Epithelial cell of proximal tubule (primary cell): Measurements from ENCODE around the gene TFDP1. TPM values are rescaled to one million over a fixed set of nuclear protein-coding genes. Genes with fewer than 3 reads are reported as not detected.
"Not testable (repeated sequence)": the region's sequence is repeated elsewhere in the genome, so short reads cannot be mapped to it uniquely, and the experiment has no call there.

Source experiments
- DNase-seq: peaks from one replicate; pipeline ENCODE4 v3.0.0-alpha.2; 2011; ENCODE audit warnings: low read depth
- H3K4me3 ChIP-seq: 2 replicates; pipeline ENCODE4 v1.5.1; 2011; ENCODE audit warnings: low read depth, mild to moderate bottlenecking, low read length
- total RNA-seq: library from RNA; depleted of rRNA; stranded (reverse); fragments of >200 nt; gene quantifications from 2 replicates; pipeline ENCODE4 v1.2.3, GENCODE V29; 2015
- TF ChIP-seq, protein P1 (sequence below): conservative IDR thresholded peaks from 2 replicates; pipeline ENCODE4 v1.5.1; 2012; ENCODE audit warnings: low read depth, mild to moderate bottlenecking, low read length

Gene TFDP1
- total RNA-seq, 1 donor from 2014 or later: 105 TPM

DNA sequence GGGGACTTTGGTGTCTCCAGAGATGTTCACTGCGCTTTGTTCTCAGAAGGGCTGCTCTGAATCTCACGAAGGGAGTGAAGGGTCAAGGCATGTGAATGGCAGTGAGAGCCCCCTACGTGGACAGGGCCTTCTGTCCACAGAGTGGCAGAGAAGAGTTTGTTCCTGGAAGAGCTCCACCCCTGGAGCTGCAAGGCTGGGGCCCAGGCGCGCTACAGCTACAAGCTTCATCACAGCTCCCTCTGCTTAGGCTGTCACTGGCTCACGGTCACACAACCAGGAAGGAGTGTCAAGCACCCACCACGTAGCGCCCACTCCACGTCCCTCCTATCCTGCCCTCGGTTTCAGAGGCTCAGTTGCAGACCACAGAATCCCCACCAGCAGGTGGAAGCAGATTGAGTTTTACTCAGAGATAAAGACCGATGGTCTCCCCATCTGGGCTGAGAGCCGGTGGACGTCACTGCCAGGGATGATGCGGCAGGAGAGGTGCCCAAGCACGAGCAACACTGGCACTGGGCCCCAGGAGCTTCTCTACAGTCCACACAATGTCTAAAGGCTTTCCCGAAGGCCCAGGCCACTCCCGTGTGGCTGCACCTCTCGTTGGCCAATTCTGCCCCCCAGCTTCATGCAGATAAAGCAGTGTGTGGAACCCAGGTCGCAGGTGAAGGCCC, 23.0 kb upstream of the TFDP1 start:
- TF ChIP-seq, protein P1, sequence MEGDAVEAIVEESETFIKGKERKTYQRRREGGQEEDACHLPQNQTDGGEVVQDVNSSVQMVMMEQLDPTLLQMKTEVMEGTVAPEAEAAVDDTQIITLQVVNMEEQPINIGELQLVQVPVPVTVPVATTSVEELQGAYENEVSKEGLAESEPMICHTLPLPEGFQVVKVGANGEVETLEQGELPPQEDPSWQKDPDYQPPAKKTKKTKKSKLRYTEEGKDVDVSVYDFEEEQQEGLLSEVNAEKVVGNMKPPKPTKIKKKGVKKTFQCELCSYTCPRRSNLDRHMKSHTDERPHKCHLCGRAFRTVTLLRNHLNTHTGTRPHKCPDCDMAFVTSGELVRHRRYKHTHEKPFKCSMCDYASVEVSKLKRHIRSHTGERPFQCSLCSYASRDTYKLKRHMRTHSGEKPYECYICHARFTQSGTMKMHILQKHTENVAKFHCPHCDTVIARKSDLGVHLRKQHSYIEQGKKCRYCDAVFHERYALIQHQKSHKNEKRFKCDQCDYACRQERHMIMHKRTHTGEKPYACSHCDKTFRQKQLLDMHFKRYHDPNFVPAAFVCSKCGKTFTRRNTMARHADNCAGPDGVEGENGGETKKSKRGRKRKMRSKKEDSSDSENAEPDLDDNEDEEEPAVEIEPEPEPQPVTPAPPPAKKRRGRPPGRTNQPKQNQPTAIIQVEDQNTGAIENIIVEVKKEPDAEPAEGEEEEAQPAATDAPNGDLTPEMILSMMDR: no peak
- DNase-seq: no peak
- H3K4me3 ChIP-seq: no peak overlapping the region

DNA sequence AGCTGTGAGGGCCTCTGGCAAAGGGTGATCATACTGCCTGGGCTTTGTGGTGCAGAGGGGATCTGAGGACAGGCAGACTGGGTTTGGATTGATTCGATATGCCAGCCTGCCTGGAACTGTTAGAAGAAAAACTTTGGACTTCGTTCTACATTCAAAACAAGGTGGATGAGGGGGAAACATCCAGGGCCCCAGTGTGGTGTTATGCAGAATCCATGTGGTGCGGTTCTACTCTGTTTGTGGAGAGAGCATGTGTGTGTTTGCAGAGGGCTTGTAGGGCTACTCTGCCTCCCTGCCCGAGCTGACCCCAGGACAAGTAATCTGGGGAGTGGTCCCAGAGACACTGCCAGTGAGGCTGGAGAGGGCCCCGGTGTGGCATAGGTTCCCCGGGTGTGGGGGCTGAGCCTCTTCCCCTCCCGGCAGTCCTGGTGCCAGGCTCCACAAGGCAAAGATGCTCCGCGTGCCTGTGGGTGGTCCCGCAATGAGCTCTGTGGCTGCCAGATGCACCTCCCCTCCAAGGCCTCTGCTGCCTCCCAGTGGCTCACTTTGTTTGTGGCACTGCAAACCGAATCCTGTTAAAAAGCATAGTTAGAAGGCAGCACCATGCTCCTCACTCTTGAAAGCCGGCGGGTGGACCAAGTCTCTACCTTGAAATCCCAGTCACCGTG, 22.3 kb upstream of the TFDP1 start:
- TF ChIP-seq, protein P1: peak; percentile 73
- DNase-seq: no peak
- H3K4me3 ChIP-seq: no peak overlapping the region

DNA sequence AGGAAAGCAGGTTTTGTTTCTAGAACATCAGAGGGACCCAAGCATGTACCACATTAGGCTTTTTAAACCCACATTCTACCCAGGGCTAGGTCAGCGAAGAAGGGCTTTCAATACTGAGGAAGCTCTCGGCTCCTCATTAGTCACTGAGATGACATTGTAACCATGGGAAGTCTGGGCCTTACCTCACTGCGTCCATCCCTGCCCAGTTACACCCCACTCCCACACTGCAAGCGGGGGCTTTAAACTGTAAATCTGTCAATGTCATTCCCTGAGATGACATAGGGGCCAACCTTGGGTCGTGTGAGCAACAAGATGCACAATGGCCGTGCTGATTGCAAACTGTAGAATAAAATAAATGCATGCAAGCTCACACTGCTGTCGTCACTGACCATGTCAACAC, 21.7 kb upstream of the TFDP1 start:
- no peak overlapping the region for H3K4me3 ChIP-seq
- TF ChIP-seq, protein P1: no peak
- DNase-seq: no peak

DNA sequence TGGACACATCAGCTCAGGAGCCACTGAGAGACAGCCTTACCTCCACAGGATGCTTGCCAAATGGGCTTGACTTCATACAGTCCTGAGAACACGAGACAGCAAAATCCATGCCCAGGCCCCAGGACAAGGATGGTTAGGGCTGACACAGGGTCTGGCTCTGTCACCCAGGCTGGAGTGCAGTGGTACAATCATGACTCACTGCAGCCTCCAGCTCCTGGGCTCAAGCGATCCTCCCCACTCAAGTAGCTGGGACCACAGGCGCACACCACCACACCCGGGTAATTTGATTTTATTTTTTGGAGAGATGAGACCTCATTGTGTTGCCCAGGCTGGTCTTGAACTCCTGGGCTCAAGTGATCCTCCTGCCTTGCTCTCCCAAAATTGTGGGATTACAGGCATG, 21.0 kb upstream of the TFDP1 start:
- DNase-seq, H3K4me3 ChIP-seq: not testable (repeated sequence)

DNA sequence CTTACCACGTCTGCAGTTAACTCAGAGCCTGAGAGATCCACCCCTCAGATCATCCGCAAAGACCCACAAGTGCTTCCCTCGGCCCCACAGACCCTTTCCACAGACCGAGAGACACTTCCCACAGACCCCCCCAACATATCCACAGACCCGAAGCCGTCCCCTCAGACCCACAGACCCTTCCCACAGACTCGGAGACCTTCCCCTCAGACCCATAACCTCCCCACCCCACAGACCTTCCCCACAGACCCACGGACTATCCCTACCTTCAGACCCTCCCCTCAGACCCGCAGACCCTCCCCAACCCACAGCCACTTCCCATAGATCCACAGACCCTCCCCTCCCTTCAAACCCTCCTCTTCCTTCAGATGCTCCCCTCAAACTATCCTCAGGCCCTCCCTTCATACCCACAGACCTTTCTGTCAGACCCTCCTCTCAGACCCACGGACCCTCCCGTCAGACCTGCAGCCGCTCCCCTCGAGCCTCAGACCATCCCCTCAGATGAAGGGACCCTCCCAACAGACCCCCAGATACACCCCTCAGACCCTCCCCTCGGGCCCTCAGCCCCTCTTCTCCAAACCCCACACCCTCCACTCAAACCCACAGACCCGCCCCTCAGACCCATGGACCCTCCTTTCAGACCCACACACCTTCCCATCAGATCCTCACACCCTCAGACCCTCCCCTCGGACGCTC, 20.1 kb upstream of the TFDP1 start:
- TF ChIP-seq, protein P1: no peak
- no peak overlapping the region for H3K4me3 ChIP-seq
- no peak for DNase-seq

DNA sequence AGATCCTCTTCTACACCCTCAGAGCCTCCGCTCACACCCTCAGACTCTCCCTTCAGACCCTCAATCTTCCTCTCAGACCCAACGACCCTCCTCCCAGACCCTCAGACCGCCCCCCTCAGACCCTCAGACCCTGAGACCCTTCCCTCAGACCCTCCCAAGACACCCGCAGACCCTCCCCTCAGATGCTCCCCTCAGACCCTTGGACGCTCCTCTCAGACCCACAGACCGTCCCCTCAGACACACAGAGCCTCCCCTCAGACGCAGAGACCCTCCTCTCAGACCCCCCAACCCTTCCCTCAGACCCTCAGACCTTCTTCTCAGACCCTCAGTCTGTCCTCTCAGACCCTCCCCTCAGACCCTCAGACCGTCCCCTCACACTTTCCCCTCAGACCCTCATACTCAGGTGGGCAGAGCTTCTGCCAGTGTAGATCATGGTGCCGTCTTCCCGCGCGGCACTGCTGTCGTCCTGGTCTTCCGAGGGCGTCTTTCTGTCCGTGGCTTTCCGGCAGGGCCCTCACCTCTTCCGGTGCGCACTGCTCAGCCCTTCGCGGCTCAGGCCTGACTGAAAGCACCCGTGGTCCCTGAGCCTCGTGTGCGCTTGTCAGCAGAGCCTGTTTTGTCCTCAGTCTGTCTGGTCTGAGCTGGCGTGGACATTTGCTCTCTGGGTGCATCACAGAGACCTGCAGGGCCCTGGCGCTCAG, 18.9 kb upstream of the TFDP1 start:
- TF ChIP-seq, protein P1: no peak
- no peak for DNase-seq
- no peak overlapping the region for H3K4me3 ChIP-seq

DNA sequence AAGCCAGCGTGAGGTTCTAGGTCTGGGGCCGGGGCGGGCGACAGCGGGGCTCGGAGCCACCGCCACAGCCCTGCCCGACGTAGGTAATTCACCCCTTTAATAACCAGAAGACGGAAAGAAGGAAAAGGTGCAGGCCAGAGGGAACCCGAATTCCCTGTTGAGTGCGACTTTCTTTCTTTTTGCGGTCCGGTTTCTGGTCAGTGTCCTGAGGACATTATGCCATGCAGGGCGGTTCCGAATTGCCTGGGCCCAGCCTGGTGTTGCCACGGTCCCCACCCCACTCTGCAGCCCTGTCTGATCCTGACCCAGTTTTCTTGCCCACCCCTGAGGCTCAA, 18.4 kb upstream of the TFDP1 start:
- TF ChIP-seq, protein P1: no peak
- no peak for DNase-seq
- H3K4me3 ChIP-seq: no peak overlapping the region
